NCI-H460 (cell line): ENCODE results near the gene PLEKHM3. TPM values are rescaled to one million over a fixed set of nuclear protein-coding genes. Genes with fewer than 3 reads are reported as not detected.
"Not testable (repeated sequence)": the region's sequence is repeated elsewhere in the genome, so short reads cannot be mapped to it uniquely, and the experiment has no call there.

Experiments used
- DNase-seq: peaks from one replicate; pipeline ENCODE4 v3.0.0-alpha.2; 2016; ENCODE audit warnings: low read depth; ENCODE audit errors: extremely low read depth
- total RNA-seq: library from RNA; depleted of rRNA; stranded (reverse); fragments of >200 nt; shearing (Covaris generic); gene quantifications from 2 replicates; pipeline ENCODE4 v1.2.3, GENCODE V29; 2014

The PLEKHM3 gene
- total RNA-seq, 1 experiment from 2014 or later: 6.6 TPM

GRCh38 chr2:207952564-207953345 lies 72.6 kb downstream of the PLEKHM3 start:
- DNase-seq: no peak

- no peak for DNase-seq
Observed at GRCh38 chr2:207951734-207952470, 73.4 kb downstream of the PLEKHM3 start.

- no peak for DNase-seq
Observed at GRCh38 chr2:207950761-207951114, 74.6 kb downstream of the PLEKHM3 start.

DNA sequence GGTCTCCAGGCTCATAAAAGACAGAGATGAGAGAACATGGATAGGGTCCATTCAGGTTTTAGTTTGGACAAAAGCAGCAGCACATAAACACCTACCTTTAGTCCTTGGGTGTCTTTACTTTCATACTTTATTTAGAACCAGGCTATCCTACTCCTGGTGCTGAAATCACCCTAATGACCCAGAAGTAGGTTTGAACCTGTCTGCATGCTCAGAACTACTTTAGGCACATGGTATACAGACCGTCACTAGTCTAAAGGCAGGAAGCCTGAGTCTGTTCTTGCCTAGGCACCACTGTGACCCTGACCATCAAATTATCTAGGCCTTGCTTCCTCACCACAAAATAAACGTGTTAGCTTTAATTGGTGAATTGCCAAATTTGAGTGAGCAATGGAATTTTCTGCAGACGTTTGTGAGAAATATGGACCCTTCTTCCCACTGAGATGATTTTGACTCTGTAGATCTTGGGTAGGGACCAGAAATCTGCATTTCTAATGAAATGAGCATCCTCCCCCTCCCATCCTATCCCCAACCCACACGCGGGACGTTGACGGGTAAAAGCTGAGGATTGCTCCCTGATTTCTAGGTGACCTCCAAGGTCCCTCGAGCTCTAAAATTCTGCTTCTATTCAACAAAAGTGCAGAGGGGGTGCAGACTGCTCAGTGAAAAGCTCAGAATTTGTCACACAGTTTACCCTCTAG lies 75.1 kb downstream of the PLEKHM3 start:
- DNase-seq: no peak

DNA sequence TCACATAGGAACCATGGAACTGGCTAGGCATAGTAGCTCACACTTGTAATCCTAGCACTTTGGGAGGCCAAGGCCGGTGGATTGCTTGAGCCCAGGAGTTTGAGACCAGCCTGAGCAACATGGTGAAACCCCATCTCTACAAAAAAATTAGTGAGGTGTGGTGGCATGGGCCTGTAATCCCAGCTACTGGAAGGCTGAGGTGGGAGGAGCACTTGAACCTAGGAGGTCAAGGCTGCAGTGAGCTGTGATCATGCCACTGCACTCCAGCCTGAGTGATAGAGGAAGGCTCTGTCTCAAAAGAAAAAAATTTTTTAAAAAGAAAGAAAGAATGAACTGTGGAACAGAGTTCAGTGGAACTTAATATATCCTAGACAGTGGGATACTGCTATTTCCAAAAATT lies 76.1 kb downstream of the PLEKHM3 start:
- not testable (repeated sequence) for DNase-seq

GRCh38 chr2:207944979-207945600 lies 80.2 kb downstream of the PLEKHM3 start:
- DNase-seq: no peak

- no peak for DNase-seq
Observed at GRCh38 chr2:207944334-207944733, 81.0 kb downstream of the PLEKHM3 start.

- no peak for DNase-seq
Observed at GRCh38 chr2:207939342-207940108, 85.8 kb downstream of the PLEKHM3 start.

- no peak for DNase-seq
Observed at GRCh38 chr2:207938886-207939285, 86.4 kb downstream of the PLEKHM3 start.

DNA sequence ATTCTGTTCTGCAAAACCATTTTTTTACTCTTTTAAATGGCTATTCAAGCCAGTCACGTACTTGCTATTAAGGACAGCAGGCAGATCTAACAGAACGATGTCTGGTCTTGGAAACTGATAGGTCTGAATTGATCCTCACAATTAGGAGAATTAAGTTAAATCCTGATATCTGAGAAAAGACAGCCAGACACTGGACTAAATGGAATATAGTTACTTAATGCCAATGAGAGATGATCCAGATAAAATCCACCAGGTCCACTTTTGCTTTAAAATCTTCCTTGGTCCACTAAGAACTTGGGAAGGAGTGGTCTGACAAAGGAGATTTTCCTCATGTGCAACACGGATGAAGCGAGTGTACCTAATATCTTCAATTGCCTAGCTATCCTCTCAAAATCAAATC lies 86.9 kb downstream of the PLEKHM3 start:
- DNase-seq: no peak

GRCh38 chr2:207937823-207938222 lies 87.5 kb downstream of the PLEKHM3 start:
- DNase-seq: no peak

DNA sequence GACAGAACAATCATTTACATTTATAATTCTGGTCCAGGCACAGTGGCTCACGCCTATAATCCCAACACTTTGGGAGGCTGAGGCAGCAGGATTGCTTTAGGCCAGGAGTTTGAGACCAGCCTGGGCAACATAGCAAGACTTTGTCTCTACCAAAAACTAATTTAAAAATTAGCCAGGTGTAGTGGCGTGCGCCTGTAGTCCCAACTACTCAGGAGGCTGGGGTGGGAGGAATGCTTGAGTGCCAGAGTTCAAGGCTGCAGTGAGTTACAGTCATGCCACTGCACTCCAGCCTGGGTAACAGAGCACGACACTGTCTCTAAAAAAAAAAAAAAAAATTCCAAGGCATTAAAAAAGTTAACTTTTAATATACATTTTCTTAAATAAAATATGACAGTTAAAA lies 88.1 kb downstream of the PLEKHM3 start:
- DNase-seq: no peak

DNA sequence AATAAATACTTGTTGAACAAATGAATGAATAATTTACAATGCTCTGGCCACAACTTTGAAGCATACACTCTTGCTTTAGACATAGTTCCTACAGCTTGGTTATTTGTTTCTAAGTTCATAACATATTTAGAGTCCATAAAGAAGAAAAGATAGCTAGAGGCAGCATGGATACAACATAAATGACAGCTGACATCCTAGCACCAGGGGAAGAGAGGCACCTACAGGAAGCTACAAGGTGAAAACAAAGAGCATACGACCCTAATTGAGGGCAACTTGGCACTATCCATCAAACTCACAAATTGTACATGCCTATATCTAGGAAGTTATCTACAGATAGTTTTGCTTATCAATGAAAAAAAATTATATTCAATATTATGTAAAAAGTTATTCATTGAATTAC lies 88.9 kb downstream of the PLEKHM3 start:
- no peak for DNase-seq

DNA sequence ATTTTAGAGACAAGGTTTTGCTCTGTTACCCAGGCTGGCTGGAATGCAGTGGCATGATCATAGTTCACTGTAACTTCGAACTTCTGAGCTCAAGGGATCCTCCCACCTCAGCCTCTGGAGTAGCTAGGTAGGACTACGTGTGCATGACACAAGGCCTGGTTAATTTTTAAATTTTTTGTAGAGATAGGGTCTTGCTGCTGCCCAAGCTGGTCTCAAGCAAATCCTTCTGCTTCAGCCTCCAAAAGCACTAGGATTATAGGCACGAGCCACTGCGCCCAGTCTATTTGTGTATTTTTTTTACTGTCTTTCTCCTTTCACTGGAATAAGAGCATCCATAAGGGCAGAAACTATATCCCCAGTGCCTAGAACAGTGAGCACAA lies 89.3 kb downstream of the PLEKHM3 start:
- no peak for DNase-seq

DNA sequence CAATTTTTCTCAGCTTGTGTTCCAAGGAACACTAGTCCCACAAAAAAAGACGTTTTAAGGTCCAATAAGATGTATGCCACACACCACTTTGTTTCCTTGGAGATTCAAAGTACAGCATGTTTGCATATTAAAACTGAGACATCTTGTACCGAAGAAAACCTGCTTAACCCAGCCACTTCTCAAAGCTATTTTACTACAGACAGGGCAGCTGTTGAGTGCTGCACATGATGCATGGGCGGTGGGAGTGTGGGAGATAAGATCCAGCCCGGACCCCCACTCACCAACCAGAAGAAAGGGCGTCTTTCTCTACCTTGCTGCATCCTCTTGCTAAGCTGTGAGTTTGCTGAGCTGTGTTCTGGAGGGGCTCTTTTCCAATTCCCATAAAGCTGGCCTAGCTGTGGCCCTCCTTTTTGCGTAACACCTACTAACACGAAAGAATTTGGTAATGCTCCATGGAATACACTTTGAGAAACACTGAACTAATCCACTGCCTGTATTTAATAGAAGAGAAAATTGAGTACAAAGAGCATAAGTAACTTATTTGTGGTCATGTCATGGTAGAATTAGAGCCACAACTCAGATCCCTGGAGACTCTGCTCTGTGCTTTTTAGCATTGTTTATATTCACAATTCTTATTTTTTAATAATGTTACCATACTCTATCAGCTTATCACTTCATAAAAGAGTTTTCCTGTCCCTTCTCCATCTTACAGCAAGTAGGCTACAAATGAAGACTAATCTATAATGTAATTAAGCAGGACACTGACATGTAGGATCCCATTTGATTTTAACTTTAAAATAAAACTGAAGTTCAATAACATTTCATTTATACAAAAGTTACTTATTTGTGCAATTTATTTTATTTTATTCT lies 90.0 kb downstream of the PLEKHM3 start:
- no peak for DNase-seq

GRCh38 chr2:207934720-207935119 lies 90.6 kb downstream of the PLEKHM3 start:
- no peak for DNase-seq

DNA sequence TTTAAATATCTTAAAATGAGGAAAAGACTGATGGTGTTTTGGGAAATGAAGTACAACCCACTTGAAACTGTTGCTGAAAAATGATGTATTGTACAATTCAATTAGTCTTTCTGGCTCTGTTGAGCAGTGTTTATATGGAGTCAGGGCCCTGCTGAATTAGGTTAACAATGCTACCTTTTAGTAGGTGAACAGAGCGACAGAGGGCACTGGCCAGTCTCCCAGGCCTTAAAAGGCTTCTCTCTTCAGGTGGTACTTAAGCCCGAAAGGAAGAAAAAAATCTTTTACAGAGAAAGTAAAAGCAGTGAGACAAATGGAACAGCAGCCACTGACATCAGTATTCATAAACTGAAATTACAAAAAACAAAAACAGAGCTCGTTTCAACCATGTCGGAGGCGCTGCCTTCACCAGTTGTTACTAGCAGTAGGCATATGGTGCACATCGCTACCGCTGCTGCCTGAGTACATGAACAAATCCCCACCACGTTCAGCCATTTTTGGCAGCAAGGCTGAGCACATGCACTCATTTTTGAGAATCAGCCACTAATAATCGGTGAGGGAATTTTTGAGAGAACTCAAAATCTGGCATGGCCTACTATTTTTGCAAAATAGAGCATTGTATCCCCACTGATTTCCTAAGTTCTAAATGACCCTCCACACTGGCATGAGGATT lies 91.8 kb downstream of the PLEKHM3 start:
- DNase-seq: no peak

GRCh38 chr2:207932106-207932505 lies 93.2 kb downstream of the PLEKHM3 start:
- DNase-seq: no peak

- no peak for DNase-seq
Observed at GRCh38 chr2:207930747-207931146, 94.6 kb downstream of the PLEKHM3 start.
